ENCODE results near the gene UBXN7. TPM values are rescaled to one million over a fixed set of nuclear protein-coding genes. Genes with fewer than 3 reads are reported as not detected.
A peak's percentile ranks its signal among the peaks of the same experiment; 100 is the strongest.

UBXN7 gene
- total and polyA plus RNA-seq, 2 of the 4 experiments (the other 2 are of a cell fraction): 8.6 to 16.1 TPM

DNA sequence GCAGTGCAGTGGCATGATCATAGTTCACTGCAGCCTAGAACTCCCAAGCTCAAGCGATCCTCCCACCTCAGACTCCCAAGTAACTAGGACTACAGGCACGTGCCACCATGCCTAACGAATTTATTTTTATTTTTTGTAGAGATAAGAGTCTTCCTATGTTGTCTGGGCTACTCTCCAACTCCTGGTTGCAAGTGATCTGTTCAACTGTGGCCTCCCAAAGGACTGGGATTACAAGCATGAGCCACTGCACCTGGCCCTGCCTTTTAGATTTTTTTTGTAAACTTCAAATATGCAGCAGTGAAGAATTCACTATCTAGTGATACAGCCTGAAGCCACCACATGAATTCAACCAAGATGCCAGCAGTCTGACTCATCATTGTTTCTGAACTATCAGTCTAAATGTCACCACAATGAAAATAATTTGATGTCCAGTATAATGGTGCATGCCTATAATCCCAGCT lies 32.7 kb downstream of the UBXN7 start:
- POLR2A ChIA-PET (ENCODE audit: unreplicated experiment): no interaction called here
- H4K91ac ChIP-seq (ENCODE audit: insufficient read depth, low read depth, low read length): no peak overlapping the region
- no peak overlapping the region for H2AK9ac ChIP-seq (replicated peaks; ENCODE audit: low read depth, low read length, poor library complexity)
- no peak overlapping the region for H3K23ac ChIP-seq (ENCODE audit: low read depth, low read length)
- H3K36me3 ChIP-seq (ENCODE audit: control insufficient read depth, insufficient read depth, low read length): peaks cover 21% of the 10 kb centered on the region
- H4K20me1 ChIP-seq (ENCODE audit: insufficient read depth, low read length): peaks cover 8% of the 10 kb centered on the region; the same call in 1 of the 2 replicates
- no peak overlapping the region for H2AK5ac ChIP-seq (ENCODE audit: low read depth, low read length)
- H3K27ac ChIP-seq (ENCODE audit: insufficient read depth, low read length): no peak overlapping the region
- no peak overlapping the region for H3K4me2 ChIP-seq (ENCODE audit: low read depth, low read length)
- no peak overlapping the region for H3K56ac ChIP-seq (ENCODE audit: extremely low read depth, insufficient read depth, low read length)
- H3K27me3 ChIP-seq (ENCODE audit: control insufficient read depth, insufficient read depth, low read length): no peaks in the 10 kb centered on the region
- TF ChIP-seq RCOR1 (IDR thresholded peaks at IDR 0.05; ENCODE audit: insufficient replicate concordance, low read length): no peak
- no peak for TF ChIP-seq MAZ (IDR thresholded peaks at IDR 0.05; ENCODE audit: borderline replicate concordance, low read depth, low read length)
- TF ChIP-seq POLR2A (IDR thresholded peaks at IDR 0.05; ENCODE audit: low read depth, low read length): no peak
- no peak for TF ChIP-seq CHD1 (IDR thresholded peaks at IDR 0.05; ENCODE audit: low read depth, low read length)
- TF ChIP-seq, protein P1, sequence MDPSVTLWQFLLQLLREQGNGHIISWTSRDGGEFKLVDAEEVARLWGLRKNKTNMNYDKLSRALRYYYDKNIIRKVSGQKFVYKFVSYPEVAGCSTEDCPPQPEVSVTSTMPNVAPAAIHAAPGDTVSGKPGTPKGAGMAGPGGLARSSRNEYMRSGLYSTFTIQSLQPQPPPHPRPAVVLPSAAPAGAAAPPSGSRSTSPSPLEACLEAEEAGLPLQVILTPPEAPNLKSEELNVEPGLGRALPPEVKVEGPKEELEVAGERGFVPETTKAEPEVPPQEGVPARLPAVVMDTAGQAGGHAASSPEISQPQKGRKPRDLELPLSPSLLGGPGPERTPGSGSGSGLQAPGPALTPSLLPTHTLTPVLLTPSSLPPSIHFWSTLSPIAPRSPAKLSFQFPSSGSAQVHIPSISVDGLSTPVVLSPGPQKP (IDR thresholded peaks at IDR 0.05; ENCODE audit: borderline replicate concordance, low read depth, low read length): no peak
- TF ChIP-seq MAFK (IDR thresholded peaks at IDR 0.05; ENCODE audit: low read depth, low read length): no peak
- no peak for TF ChIP-seq CEBPB (IDR thresholded peaks at IDR 0.05; ENCODE audit: low read depth, low read length)
- TF ChIP-seq NFE2L2 (IDR thresholded peaks at IDR 0.05; ENCODE audit: low read depth, low read length): no peak
- no peak for TF ChIP-seq SMC3 (IDR thresholded peaks at IDR 0.05; ENCODE audit: low read depth, low read length)
- TF ChIP-seq, protein P2, sequence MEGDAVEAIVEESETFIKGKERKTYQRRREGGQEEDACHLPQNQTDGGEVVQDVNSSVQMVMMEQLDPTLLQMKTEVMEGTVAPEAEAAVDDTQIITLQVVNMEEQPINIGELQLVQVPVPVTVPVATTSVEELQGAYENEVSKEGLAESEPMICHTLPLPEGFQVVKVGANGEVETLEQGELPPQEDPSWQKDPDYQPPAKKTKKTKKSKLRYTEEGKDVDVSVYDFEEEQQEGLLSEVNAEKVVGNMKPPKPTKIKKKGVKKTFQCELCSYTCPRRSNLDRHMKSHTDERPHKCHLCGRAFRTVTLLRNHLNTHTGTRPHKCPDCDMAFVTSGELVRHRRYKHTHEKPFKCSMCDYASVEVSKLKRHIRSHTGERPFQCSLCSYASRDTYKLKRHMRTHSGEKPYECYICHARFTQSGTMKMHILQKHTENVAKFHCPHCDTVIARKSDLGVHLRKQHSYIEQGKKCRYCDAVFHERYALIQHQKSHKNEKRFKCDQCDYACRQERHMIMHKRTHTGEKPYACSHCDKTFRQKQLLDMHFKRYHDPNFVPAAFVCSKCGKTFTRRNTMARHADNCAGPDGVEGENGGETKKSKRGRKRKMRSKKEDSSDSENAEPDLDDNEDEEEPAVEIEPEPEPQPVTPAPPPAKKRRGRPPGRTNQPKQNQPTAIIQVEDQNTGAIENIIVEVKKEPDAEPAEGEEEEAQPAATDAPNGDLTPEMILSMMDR (conservative IDR thresholded peaks at IDR 0.05; ENCODE audit: low read depth, low read length): no peak
- TF ChIP-seq RFX5 (IDR thresholded peaks at IDR 0.05; ENCODE audit: low read depth, low read length): no peak
- no peak for TF ChIP-seq FOS (IDR thresholded peaks at IDR 0.05; ENCODE audit: low read depth, low read length)
- no peak for TF ChIP-seq MXI1 (IDR thresholded peaks at IDR 0.05; ENCODE audit: borderline replicate concordance, low read depth, low read length)
- TF ChIP-seq USF2 (IDR thresholded peaks at IDR 0.05; ENCODE audit: low read depth, low read length): no peak
- TF ChIP-seq BHLHE40 (IDR thresholded peaks at IDR 0.05; ENCODE audit: low read depth, low read length): no peak
- TF ChIP-seq RAD21 (IDR thresholded peaks at IDR 0.05; ENCODE audit: low read length): no peak
- H3K4me3 ChIP-seq (ENCODE audit: insufficient read depth, low read depth, low read length): no peak overlapping the region
- DNase-seq (peak; percentile 72), ATAC-seq (ENCODE audit: low read depth) (peak; percentile 78)
- no peak overlapping the region for H3K14ac ChIP-seq (replicated peaks; ENCODE audit: low read depth, low read length)
- no peaks in the 10 kb centered on the region for H3K4me1 ChIP-seq (ENCODE audit: control insufficient read depth, insufficient read depth, low read length)
- no peak overlapping the region for H4K8ac ChIP-seq (ENCODE audit: low read depth in 2 of 2, low read length in 2 of 2)
- no CpG with 5 or more reads among the region's 3 CpGs for WGBS, 2 experiments (ENCODE audit: extremely low coverage in 2 of 2, insufficient read length in 1 of 2)
- H3K4ac ChIP-seq (ENCODE audit: low read depth, low read length): no peak overlapping the region
- CTCF ChIA-PET: no interaction called here
- intact Hi-C loops (cut with micrococcal nuclease) (no loop called here), dilution Hi-C loops (cut with HindIII; ENCODE audit: low sequenced_read_pairs, unreplicated experiment) (no loop called here), in situ Hi-C loops (cut with MboI; ENCODE audit: low sequenced_read_pairs) (no loop called here)
- no peak overlapping the region for H2BK5ac ChIP-seq (ENCODE audit: low read depth, low read length, poor library complexity, severe bottlenecking)
- H3K79me1 ChIP-seq (ENCODE audit: low read depth in 1 of 2, low read length in 2 of 2): peaks cover 21 to 53% of the 10 kb centered on the region in 2 experiments
- H3K18ac ChIP-seq (ENCODE audit: low read depth, low read length): no peak overlapping the region
- H2BK120ac ChIP-seq (ENCODE audit: low read depth, low read length): no peak overlapping the region
- no peak overlapping the region for H2BK20ac ChIP-seq (ENCODE audit: low read depth, low read length)
- no peak overlapping the region for H2BK15ac ChIP-seq (ENCODE audit: low read depth, low read length)
- H3K9ac ChIP-seq (ENCODE audit: low read depth, low read length): no peak overlapping the region
- H3K9me3 ChIP-seq (ENCODE audit: control insufficient read depth, insufficient read depth, low read length): no peaks in the 10 kb centered on the region
- H4K5ac ChIP-seq (ENCODE audit: low read depth, low read length): no peak overlapping the region
- BruUV-seq (replicated peaks): no TSS peak
- no peak overlapping the region for H2AFZ ChIP-seq (replicated peaks; ENCODE audit: low read length, poor library complexity)
- H3K9me1 ChIP-seq (ENCODE audit: insufficient read depth, low read length): peaks cover 9% of the 10 kb centered on the region
